ENCODE measurements around the gene USP24.
"Not testable (repeated sequence)": the region's sequence is repeated elsewhere in the genome, so short reads cannot be mapped to it uniquely, and the experiment has no call there.

The USP24 gene

GRCh38 chr1:55040083-55040932 is 174.9 kb downstream of the USP24 start:
- in situ Hi-C loops (cut with HindIII; ENCODE audit: low sequenced_read_pairs), result no loop called here

DNA sequence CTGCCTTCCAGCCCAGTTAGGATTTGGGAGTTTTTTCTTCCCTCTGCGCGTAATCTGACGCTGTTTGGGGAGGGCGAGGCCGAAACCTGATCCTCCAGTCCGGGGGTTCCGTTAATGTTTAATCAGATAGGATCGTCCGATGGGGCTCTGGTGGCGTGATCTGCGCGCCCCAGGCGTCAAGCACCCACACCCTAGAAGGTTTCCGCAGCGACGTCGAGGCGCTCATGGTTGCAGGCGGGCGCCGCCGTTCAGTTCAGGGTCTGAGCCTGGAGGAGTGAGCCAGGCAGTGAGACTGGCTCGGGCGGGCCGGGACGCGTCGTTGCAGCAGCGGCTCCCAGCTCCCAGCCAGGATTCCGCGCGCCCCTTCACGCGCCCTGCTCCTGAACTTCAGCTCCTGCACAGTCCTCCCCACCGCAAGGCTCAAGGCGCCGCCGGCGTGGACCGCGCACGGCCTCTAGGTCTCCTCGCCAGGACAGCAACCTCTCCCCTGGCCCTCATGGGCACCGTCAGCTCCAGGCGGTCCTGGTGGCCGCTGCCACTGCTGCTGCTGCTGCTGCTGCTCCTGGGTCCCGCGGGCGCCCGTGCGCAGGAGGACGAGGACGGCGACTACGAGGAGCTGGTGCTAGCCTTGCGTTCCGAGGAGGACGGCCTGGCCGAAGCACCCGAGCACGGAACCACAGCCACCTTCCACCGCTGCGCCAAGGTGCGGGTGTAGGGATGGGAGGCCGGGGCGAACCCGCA is 175.7 kb downstream of the USP24 start, which contains the start of gene PCSK9:
TSS of gene PCSK9 (plus strand) at position 207 of the 741 bp plus-strand sequence. CDS start at position 497, 290 bp downstream.
- in situ Hi-C loops (cut with HindIII; ENCODE audit: low sequenced_read_pairs), result no loop called here

GRCh38 chr1:55038974-55039341 is 176.2 kb downstream of the USP24 start:
- in situ Hi-C loops (cut with HindIII; ENCODE audit: low sequenced_read_pairs), result no loop called here

DNA sequence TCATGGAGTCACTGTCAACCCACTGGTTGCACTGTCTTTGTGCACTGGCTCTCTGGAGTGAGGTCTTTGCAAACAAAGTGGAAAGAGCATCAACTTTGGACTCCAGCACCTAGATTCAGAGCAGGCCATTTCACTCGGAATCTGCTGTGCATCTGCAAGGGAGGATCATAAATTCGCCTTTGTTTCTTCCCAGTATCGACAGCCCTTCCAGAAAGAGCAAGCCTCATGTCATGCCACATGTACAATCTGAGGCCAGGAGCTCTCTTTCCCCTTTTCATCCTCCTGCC is 176.7 kb downstream of the USP24 start:
- in situ Hi-C loops (cut with HindIII; ENCODE audit: low sequenced_read_pairs), result no loop called here

DNA sequence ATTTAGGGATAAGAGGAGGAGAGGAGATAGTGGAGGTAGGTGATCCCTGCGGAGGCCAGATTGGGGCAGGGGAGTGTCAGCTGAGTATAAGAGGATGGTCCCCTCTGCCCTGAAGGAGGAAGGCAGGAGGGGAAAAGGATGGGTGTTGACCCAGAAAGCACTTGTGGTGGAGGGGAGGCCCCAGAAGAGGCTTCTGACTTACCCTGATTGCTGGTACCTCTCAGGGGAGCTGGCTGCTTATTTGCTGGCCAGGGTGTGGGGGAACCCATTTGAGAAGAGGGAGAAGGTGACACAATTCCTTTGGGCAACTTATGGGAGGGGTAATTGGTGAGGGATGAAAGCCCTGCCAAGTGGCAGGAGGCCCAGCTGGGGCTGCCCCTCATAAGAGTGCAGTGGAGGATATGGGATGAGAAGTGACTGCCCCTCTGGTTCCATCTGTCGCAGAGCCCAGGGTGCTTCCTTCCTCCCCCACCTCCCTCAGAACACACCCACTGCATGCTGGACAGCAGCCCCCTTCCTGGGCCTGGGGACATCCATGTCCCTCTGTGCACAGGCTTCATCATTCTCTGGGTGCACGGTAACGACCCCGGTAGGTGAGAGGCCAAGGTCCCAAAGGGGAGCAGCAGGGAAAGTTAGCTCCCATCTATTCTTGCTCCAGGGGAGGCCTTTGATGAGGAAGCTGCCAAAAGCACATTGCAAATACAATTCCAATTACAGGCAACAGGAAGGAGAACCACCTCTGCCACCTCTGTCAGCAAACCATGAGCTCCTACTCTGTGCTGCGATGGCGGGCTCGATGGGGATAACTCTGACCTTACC is 177.2 kb downstream of the USP24 start:
- in situ Hi-C loops (cut with HindIII; ENCODE audit: low sequenced_read_pairs), result no loop called here

- in situ Hi-C loops (cut with HindIII; ENCODE audit: low sequenced_read_pairs), result no loop called here
Measured at GRCh38 chr1:55035904-55036303, 179.3 kb downstream of the USP24 start.

GRCh38 chr1:55034476-55035133 is 180.6 kb downstream of the USP24 start:
- in situ Hi-C loops (cut with HindIII; ENCODE audit: low sequenced_read_pairs), result no loop called here

- in situ Hi-C loops (cut with HindIII; ENCODE audit: low sequenced_read_pairs), result no loop called here
Measured at GRCh38 chr1:55033265-55033614, 181.9 kb downstream of the USP24 start.

- in situ Hi-C loops (cut with HindIII; ENCODE audit: low sequenced_read_pairs), result not testable (repeated sequence)
Measured at GRCh38 chr1:55031098-55031497, 184.1 kb downstream of the USP24 start.

GRCh38 chr1:55026682-55027081 is 188.5 kb downstream of the USP24 start:
- in situ Hi-C loops (cut with HindIII; ENCODE audit: low sequenced_read_pairs), result not testable (repeated sequence)

DNA sequence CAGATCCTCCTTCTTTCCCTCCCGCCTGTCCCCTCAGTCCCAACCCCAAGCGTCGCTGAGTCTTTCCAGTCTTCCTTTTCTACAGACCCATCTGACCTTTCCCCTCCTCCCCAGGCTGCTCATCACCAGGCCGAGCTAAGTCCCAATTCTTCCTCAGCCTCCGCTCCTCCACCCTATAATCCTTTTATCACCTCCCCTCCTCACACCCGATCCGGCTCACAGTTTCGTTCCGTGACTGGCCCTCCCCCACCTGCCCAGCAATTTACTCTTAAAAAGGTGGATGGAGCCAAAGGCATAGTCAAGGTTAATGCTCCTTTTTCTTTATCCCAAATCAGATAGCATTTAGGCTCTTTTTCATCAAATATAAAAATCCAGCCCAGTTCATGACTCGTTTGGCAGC is 191.0 kb downstream of the USP24 start:
- in situ Hi-C loops (cut with HindIII; ENCODE audit: low sequenced_read_pairs), result not testable (repeated sequence)

DNA sequence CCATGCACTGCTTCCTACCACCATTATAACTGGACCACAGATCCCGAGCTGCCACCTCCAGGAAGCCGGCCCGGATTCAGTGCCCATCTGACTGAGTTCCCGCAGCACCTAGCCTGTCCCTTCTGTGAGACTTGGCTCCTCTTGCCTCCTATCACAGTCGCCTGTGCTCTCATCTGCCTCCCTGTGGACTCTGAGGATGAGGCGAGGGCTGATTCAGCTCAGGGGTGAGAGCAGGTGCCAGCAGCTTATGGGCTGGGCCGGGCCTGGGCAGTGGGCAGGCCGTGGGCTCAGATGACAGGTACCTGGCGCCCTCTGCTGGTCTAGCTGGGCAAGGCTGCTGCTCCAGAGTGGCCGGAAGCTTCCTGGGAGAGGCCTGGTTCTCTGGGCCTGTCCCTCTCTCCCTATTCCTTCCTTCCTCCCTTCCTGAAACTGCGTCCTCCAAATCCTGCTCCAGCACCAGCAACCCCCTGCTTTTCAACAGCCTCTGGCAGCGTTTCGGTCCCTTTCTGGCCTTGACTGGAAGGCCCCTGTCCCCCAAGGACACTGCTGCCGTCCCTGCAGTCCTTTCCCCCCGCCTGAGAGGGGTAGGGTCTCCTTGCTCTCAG is 193.1 kb downstream of the USP24 start:
- in situ Hi-C loops (cut with HindIII; ENCODE audit: low sequenced_read_pairs), result no loop called here

- in situ Hi-C loops (cut with HindIII; ENCODE audit: low sequenced_read_pairs), result no loop called here
Measured at GRCh38 chr1:55018395-55018794, 196.8 kb downstream of the USP24 start.
